SK-N-SH (cell line): Measurements from ENCODE around the gene TMEM225B.

ENCODE experiments used
- CTCF ChIP-seq: fragments of 200-600 bp; sonication (generic); IDR thresholded peaks from 2 replicates; pipeline ENCODE4 v1.6.1; 2017; ENCODE audit warnings: antibody characterized with exemption, mild to moderate bottlenecking, moderate library complexity
- EP300 ChIP-seq, 2 experiments: IDR thresholded peaks; 2 replicates each; pipeline versions ENCODE4 v1.4.0 to v1.6.1; 2012; ENCODE audit warnings: borderline replicate concordance in 1 of 2, low read depth in 1 of 2, low read length in 1 of 2
- EZH2phosphoT487 ChIP-seq: fragments of 200-600 bp; sonication (generic); IDR thresholded peaks from 2 replicates; pipeline ENCODE4 v1.6.1; 2017; ENCODE audit warnings: low read depth, mixed run types, mild to moderate bottlenecking, antibody characterized with exemption, moderate library complexity, borderline replicate concordance
- FOXJ3 ChIP-seq: sonication (generic); formaldehyde crosslinking; IDR thresholded peaks from 2 replicates; pipeline ENCODE4 v1.5.1; 2020; ENCODE audit warnings: mild to moderate bottlenecking, missing genetic modification reagents
- GATA2 ChIP-seq: sonication (generic); formaldehyde crosslinking; IDR thresholded peaks from 2 replicates; pipeline ENCODE4 v1.5.0; 2020; ENCODE audit warnings: mild to moderate bottlenecking, missing genetic modification reagents
- PBX3 ChIP-seq: IDR thresholded peaks from 2 replicates; pipeline ENCODE4; 2012
- RAD21 ChIP-seq: IDR thresholded peaks from 2 replicates; pipeline ENCODE4 v1.6.1; 2012; ENCODE audit warnings: mild to moderate bottlenecking, low read length
- TAF1 ChIP-seq: IDR thresholded peaks from 2 replicates; pipeline ENCODE4 v1.6.1; 2012; ENCODE audit warnings: low read depth, mild to moderate bottlenecking, low read length, moderate library complexity, borderline replicate concordance
- YY1 ChIP-seq: IDR thresholded peaks from 2 replicates; pipeline ENCODE4 v1.4.0; 2012; ENCODE audit warnings: low read depth, mild to moderate bottlenecking

- TF ChIP-seq PBX3 = no peak
- TF ChIP-seq GATA2 (CRISPR knock-in tag) = no peak
- TF ChIP-seq EP300 (IDR thresholded peaks at IDR 0.05; ENCODE audit: borderline replicate concordance in 1 of 2, low read depth in 1 of 2, low read length in 1 of 2) = no peak
- TF ChIP-seq EZH2phosphoT487 = no peak
- TF ChIP-seq YY1 = no peak
- no peak for TF ChIP-seq CTCF
- TF ChIP-seq FOXJ3 (CRISPR knock-in tag) = no peak
- TF ChIP-seq TAF1 = no peak
- no peak for TF ChIP-seq RAD21
Observed at GRCh38 chr7:99642027-99642426, 44.0 kb downstream of the TMEM225B start.
